Glutamatergic neuron (in vitro differentiated cells): ENCODE measurements around the gene KRTAP5-1. TPM values are rescaled to one million over a fixed set of nuclear protein-coding genes. Genes with fewer than 3 reads are reported as not detected.
"Not testable (repeated sequence)": the region's sequence is repeated elsewhere in the genome, so short reads cannot be mapped to it uniquely, and the experiment has no call there.

ENCODE experiments used
- DNase-seq: peaks from one replicate; pipeline ENCODE4 v3.0.0; 2022
- H3K27ac Mint-ChIP-seq: one replicate; pipeline ENCODE4 v1.8.0; 2020; ENCODE audit warnings: mild to moderate bottlenecking, mixed read lengths, inconsistent platforms; ENCODE audit not compliant: unreplicated experiment
- H3K27me3 Mint-ChIP-seq: one replicate; pipeline ENCODE4 v1.8.0; 2020; ENCODE audit warnings: mild to moderate bottlenecking, moderate library complexity, mixed read lengths, inconsistent platforms; ENCODE audit not compliant: unreplicated experiment
- H3K36me3 Mint-ChIP-seq: one replicate; pipeline ENCODE4 v1.8.0; 2020; ENCODE audit warnings: mild to moderate bottlenecking, mixed read lengths, inconsistent platforms; ENCODE audit not compliant: unreplicated experiment
- H3K4me1 Mint-ChIP-seq: one replicate; pipeline ENCODE4 v1.8.0; 2020; ENCODE audit warnings: mild to moderate bottlenecking, low read depth, mixed read lengths, inconsistent platforms; ENCODE audit not compliant: unreplicated experiment
- H3K4me3 Mint-ChIP-seq: one replicate; pipeline ENCODE4 v1.8.0; 2020; ENCODE audit warnings: mild to moderate bottlenecking, mixed read lengths, inconsistent platforms; ENCODE audit not compliant: unreplicated experiment
- H3K9me3 Mint-ChIP-seq: one replicate; pipeline ENCODE4 v1.8.0; 2020; ENCODE audit warnings: mild to moderate bottlenecking, moderate library complexity, mixed read lengths, inconsistent platforms; ENCODE audit not compliant: unreplicated experiment
- total RNA-seq: library from RNA; stranded (reverse); fragmentation: NEBNext Ultra II Directional; extraction: Animal tissue kit (Norgen Biotek cat#: 25700); gene quantifications from one replicate; pipeline ENCODE4 v1.2.1, GENCODE V29; 2021; ENCODE audit not compliant: unreplicated experiment
- TF ChIP-seq, protein P1 (sequence below): fragments of 200-600 bp; sonication (generic); IDR thresholded peaks from one replicate; pipeline ENCODE4 v1.5.0; 2021; ENCODE audit not compliant: partially characterized antibody, unreplicated experiment

KRTAP5-1 gene
- total RNA-seq, 1 donor from 2014 or later = not detected

DNA sequence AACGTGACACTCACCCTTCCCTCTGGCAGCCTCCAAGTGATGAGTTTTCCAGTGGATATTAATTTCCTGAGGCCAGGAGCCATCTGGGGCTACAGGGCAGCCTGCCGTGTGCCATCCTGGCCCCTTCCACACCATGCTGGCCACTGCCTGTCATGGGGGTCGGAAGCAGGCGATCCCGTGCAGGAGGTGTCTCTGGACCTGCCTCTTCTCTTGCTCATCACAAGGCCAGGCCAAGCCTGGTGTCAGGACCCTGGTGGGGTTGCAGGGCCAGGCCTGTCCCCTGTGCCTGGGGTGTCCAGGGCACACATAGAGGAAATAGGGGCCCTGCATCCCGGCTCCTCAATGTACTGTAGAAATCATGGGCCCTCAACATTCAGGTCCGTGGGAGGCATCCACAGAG is 19.6 kb upstream of the KRTAP5-1 start:
- Mint-ChIP-seq H3K4me1 (peaks cover 3% of the 10 kb centered on the region), H3K27ac (no peak overlapping the region), H3K4me3 (no peak overlapping the region), H3K36me3 (no peaks in the 10 kb centered on the region), H3K27me3 (peaks cover 10% of the 10 kb centered on the region), H3K9me3 (peaks cover 16% of the 10 kb centered on the region)
- TF ChIP-seq, protein P1, sequence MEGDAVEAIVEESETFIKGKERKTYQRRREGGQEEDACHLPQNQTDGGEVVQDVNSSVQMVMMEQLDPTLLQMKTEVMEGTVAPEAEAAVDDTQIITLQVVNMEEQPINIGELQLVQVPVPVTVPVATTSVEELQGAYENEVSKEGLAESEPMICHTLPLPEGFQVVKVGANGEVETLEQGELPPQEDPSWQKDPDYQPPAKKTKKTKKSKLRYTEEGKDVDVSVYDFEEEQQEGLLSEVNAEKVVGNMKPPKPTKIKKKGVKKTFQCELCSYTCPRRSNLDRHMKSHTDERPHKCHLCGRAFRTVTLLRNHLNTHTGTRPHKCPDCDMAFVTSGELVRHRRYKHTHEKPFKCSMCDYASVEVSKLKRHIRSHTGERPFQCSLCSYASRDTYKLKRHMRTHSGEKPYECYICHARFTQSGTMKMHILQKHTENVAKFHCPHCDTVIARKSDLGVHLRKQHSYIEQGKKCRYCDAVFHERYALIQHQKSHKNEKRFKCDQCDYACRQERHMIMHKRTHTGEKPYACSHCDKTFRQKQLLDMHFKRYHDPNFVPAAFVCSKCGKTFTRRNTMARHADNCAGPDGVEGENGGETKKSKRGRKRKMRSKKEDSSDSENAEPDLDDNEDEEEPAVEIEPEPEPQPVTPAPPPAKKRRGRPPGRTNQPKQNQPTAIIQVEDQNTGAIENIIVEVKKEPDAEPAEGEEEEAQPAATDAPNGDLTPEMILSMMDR = no peak
- DNase-seq = no peak

DNA sequence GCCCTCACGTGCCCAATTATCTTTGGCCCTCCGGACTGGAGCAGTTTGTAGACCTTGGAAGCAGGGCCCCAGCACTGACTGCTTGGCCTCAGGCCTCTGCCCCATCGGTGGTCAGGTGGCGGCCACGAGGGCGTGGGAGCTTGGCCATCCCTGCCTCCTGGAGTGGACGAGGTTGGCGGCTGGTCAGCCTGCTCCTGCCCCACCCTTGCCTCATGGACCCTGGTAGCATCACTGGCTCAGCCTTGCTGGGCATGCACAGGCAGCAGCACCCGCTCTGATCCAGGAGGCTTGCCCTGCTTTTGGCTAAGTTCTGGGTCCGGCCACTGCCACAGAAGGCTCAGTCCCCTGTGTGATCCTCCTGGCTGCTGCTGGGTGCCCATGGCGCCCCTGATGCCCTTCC is 19.1 kb upstream of the KRTAP5-1 start:
- no peak for DNase-seq
- H3K27me3 Mint-ChIP-seq = peaks cover 10% of the 10 kb centered on the region
- no peak overlapping the region for H3K27ac Mint-ChIP-seq
- H3K36me3 Mint-ChIP-seq = no peaks in the 10 kb centered on the region
- H3K4me3 Mint-ChIP-seq = no peak overlapping the region
- peaks cover 16% of the 10 kb centered on the region for H3K9me3 Mint-ChIP-seq
- peaks cover 3% of the 10 kb centered on the region for H3K4me1 Mint-ChIP-seq
- TF ChIP-seq, protein P1 = no peak

DNA sequence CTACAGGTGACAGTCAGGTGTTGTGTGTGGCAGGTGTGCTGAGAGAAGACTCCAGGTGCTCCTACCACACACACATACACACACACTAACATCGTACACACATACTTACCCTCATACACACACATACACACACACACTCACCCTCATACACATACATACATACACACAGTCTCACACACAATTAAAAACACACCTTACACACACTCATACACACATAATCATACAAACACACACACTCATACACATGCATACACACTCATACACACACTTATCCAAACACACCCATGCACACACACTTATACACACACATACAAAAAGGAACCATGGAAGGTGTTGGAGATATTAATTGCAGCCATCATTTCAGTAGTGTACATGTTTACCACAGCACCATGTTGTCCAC is 18.5 kb upstream of the KRTAP5-1 start:
- H3K4me1 Mint-ChIP-seq = peaks cover 3% of the 10 kb centered on the region
- peaks cover 18% of the 10 kb centered on the region for H3K9me3 Mint-ChIP-seq
- peaks cover 10% of the 10 kb centered on the region for H3K27me3 Mint-ChIP-seq
- H3K4me3 Mint-ChIP-seq = no peak overlapping the region
- H3K36me3 Mint-ChIP-seq = peaks cover 2% of the 10 kb centered on the region
- no peak for DNase-seq
- H3K27ac Mint-ChIP-seq = no peak overlapping the region
- TF ChIP-seq, protein P1 = no peak

DNA sequence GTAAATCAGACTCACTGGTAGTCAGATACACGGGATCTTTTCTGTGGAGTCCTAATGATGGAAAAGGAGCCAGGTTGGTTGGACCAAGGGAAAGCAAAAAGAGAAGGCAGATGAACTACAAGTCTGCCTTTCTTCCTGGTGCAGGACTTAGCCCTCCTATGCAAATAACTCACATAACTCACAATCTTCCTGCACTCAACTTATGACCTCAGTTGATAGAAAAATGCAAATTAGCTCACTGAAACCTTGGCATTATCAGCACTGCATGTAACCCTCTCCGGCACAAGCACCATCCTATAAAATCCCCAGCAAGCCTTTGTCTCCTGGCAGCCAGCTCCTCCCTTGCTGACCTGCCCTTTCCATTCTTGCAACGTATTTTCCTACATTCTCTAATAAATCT is 16.6 kb upstream of the KRTAP5-1 start:
- not testable (repeated sequence) for H3K4me1 Mint-ChIP-seq, H3K4me3 Mint-ChIP-seq, H3K27me3 Mint-ChIP-seq, DNase-seq, H3K27ac Mint-ChIP-seq
- H3K9me3 Mint-ChIP-seq = peaks cover 17% of the 10 kb centered on the region
- H3K36me3 Mint-ChIP-seq = peaks cover 14% of the 10 kb centered on the region

DNA sequence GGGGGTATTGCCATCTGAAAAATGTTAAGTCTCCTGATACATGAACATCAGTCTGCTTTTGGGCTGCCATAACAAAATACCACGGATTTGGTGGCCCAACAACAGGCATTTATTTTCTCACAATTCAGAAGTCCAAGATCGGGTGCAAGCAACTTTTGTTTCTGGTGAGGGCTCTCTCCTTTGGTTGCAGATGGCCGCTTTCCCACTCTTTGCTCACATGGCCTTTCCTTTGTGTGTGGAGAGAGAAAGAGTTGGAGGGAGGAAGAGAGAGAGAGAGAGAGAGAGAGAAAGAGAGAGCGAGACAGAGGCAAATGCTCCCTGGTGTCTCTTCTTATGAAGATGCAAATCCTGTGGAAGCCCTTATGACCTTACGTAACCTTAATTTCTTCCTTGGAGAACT is 15.5 kb upstream of the KRTAP5-1 start:
- H3K4me1 Mint-ChIP-seq = no peaks in the 10 kb centered on the region
- no peak overlapping the region for H3K27ac Mint-ChIP-seq
- H3K36me3 Mint-ChIP-seq = peaks cover 14% of the 10 kb centered on the region
- TF ChIP-seq, protein P1 = no peak
- DNase-seq = no peak
- H3K27me3 Mint-ChIP-seq = peaks cover 9% of the 10 kb centered on the region
- no peak overlapping the region for H3K4me3 Mint-ChIP-seq
- peaks cover 16% of the 10 kb centered on the region for H3K9me3 Mint-ChIP-seq

DNA sequence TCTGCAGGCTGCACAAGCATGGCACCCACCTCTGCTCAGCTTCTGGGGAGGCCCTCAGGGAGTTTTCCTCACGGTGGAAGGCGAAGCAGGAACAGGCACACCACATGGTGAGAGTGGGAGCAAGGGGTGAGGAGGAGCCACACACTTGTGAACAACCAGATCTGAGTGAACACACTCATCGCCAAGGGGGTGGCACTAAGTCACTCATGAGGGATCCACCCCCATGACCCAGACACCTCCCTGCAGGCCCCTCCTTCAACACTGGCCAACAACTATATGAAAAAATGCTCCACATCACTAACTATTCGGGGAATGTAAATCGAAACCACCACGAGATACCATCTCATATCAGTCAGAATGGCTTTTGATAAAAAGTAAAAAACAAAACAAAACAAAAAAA is 13.7 kb upstream of the KRTAP5-1 start:
- Mint-ChIP-seq H3K27ac (no peak overlapping the region), H3K27me3 (peaks cover 9% of the 10 kb centered on the region), H3K9me3 (peaks cover 16% of the 10 kb centered on the region), H3K4me1 (no peaks in the 10 kb centered on the region), H3K36me3 (peaks cover 14% of the 10 kb centered on the region), H3K4me3 (no peak overlapping the region)
- no peak for DNase-seq
- TF ChIP-seq, protein P1 = no peak

DNA sequence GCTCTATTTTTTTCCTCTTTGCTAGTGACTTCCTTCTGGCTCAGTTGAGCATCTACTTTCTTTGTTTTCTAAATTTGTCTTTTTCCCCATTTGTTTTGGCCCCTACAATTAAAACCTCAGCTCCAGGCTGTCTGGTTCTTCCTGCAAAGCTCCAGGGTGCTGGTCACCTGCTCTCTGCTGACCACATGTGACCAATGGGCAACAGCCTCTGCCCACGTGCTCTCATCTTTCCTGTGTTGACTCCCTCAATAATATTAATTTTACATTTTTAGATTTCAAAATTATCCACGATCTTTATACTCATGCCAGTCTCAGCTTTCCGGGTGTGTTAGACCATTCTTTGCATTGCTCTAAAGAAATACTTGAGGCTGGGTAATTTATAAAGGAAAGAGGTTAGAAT is 13.3 kb upstream of the KRTAP5-1 start:
- H3K27me3 Mint-ChIP-seq, H3K4me1 Mint-ChIP-seq, H3K4me3 Mint-ChIP-seq: not testable (repeated sequence)

More for the DNA sequence above, 13.3 kb upstream of the KRTAP5-1 start:
- Mint-ChIP-seq H3K9me3 (peaks cover 16% of the 10 kb centered on the region), H3K36me3 (peaks cover 14% of the 10 kb centered on the region)
- not testable (repeated sequence) for DNase-seq, H3K27ac Mint-ChIP-seq
